Testis (tissue), 3 donors: ENCODE measurements around the gene TLK1. TPM values are rescaled to one million over a fixed set of nuclear protein-coding genes. Genes with fewer than 3 reads are reported as not detected.

Experiments used
- DNase-seq: peaks from one replicate; pipeline ENCODE4 v3.0.0-alpha.2; 2019
- H3K27ac ChIP-seq, 2 donors: fragments of 200-600 bp; sonication (generic); one replicate each; pipeline ENCODE4 v1.5.1; 2019
- H3K27me3 ChIP-seq: fragments of 200-600 bp; sonication (generic); one replicate; pipeline ENCODE4 v1.5.1; 2019
- H3K36me3 ChIP-seq: fragments of 200-600 bp; sonication (generic); one replicate; pipeline ENCODE4 v1.5.1; 2017; ENCODE audit warnings: low read depth; ENCODE audit errors: missing control alignments
- H3K4me1 ChIP-seq: fragments of 200-600 bp; sonication (generic); one replicate; pipeline ENCODE4 v1.5.1; 2019
- H3K4me3 ChIP-seq, 2 donors: fragments of 200-600 bp; sonication (generic); one replicate each; pipeline ENCODE4 v1.5.1; 2017 to 2019
- H3K9me3 ChIP-seq: fragments of 200-600 bp; sonication (generic); one replicate; pipeline ENCODE4 v1.5.1; 2017
- CTCF ChIP-seq, 3 experiments: fragments of 450-650 bp in 2 of 3; fragments of 200-600 bp in 1 of 3; sonication (generic) in 1 of 3; IDR thresholded peaks; one replicate each; pipeline ENCODE4 v1.5.1; 2016 to 2019; ENCODE audit warnings: antibody characterized with exemption in 3 of 3, mild to moderate bottlenecking in 2 of 3, moderate library complexity in 1 of 3
- POLR2A ChIP-seq: fragments of 450-650 bp; IDR thresholded peaks from one replicate; pipeline ENCODE4 v1.6.1; 2017; ENCODE audit warnings: antibody characterized with exemption, mild to moderate bottlenecking, moderate library complexity
- WGBS, 2 donors: methylation state at CpG; one replicate each; pipeline ENCODE4 v1.1.5; 2018; 5-methylcytosine and 5-hydroxymethylcytosine counted together
- intact Hi-C: fragments of 100-400 bp; cut with DNase I; formaldehyde crosslinking; loops from one replicate; pipeline ENCODE4 v1.15.1; 2023; ENCODE audit warnings: low total_unique reads
- polyA plus RNA-seq: library from polyadenylated mRNA; stranded (reverse); fragments of 350-450 nt; fragmentation: Illumina TruSeq; extraction: RNeasy Lipid Tissue Mini Kit (QIAGEN cat#74804); gene quantifications from one replicate; pipeline ENCODE4 v1.2.3, GENCODE V29; 2014; ENCODE audit warnings: low read depth, low replicate concordance; ENCODE audit not compliant: insufficient read depth
- total RNA-seq, 2 donors: library from RNA; depleted of rRNA; stranded (reverse); fragments of >200 nt; gene quantifications; one replicate each; pipeline ENCODE4 v1.2.3, GENCODE V29; 2016

Gene TLK1
- total and polyA plus RNA-seq, 3 donors from 2014 or later: 36.8 to 112 (median 110) TPM

GRCh38 chr2:171086352-171087290 lies 74.1 kb downstream of the TLK1 start:
- DNase-seq: peak; percentile 45
- intact Hi-C loops: no loop called here
- WGBS, 2 donors: 65 to 68% methylated on average over 13 of the region's 13 CpGs
- Histone ChIP-seq H3K4me1 (peaks cover 5% of the 10 kb centered on the region), H3K9me3 (no peaks in the 10 kb centered on the region), H3K27ac (peak overlapping the region in 1 of 2 donors; percentile 42), H3K36me3 (no peaks in the 10 kb centered on the region), H3K27me3 (no peaks in the 10 kb centered on the region), H3K4me3 (no peak overlapping the region)
- TF ChIP-seq CTCF (IDR thresholded peaks at IDR 0.05) (peak in 1 of 3 experiments; percentile 12), POLR2A (no peak)

DNA sequence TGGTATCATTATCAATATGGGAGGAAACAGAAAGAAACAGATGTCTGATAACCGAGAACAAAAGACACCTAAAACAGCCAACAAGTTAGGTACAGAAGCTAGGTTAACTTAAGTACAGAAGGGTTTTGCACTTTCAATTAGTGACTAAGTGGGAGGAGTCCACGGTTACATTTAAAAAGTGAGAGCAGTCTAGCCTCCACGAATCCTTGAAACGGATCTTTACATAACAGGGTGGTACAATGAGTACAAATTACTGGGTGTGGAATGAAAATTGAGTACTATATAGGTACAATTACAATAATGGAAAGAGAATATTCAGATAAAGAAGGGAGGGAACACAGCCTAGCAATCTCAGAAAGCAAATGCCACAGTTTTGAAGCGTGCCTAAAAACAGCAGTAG lies 76.6 kb downstream of the TLK1 start:
- H3K27me3 ChIP-seq: no peaks in the 10 kb centered on the region
- H3K4me3 ChIP-seq: no peak overlapping the region
- 61 to 62% methylated on average over 5 of the region's 5 CpGs for WGBS, 2 donors
- H3K4me1 ChIP-seq: peaks cover 5% of the 10 kb centered on the region
- no peak for DNase-seq
- intact Hi-C loops: no loop called here
- TF ChIP-seq CTCF (IDR thresholded peaks at IDR 0.05) (no peak), POLR2A (no peak)
- H3K9me3 ChIP-seq: no peaks in the 10 kb centered on the region
- H3K36me3 ChIP-seq: no peaks in the 10 kb centered on the region
- H3K27ac ChIP-seq: no peak overlapping the region

DNA sequence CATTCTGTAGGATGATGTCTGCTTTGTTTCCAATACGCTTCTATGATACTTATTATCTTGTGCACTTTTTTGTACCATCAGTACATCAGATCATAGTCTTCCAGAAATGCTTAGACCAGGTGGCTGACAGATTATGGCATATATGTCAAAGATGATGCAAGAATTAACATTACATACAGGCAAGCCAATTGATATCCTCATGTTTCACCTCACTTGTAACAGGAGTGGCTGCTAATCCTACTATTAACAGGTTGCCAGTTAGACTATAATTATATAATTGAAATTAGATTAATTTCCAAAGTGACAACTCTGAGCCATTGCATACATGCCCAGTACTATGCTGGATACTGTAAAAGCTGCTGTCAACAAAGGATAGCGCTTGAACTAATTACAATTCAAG lies 77.2 kb downstream of the TLK1 start:
- H3K4me3 ChIP-seq: no peak overlapping the region
- intact Hi-C loops: no loop called here
- no peak overlapping the region for H3K27ac ChIP-seq
- H3K36me3 ChIP-seq: no peaks in the 10 kb centered on the region
- peaks cover 5% of the 10 kb centered on the region for H3K4me1 ChIP-seq
- no peak for TF ChIP-seq POLR2A
- no peak for TF ChIP-seq CTCF (IDR thresholded peaks at IDR 0.05)
- H3K27me3 ChIP-seq: no peaks in the 10 kb centered on the region
- DNase-seq: no peak
- 76 to 77% methylated on average over 2 of the region's 2 CpGs for WGBS, 2 donors
- no peaks in the 10 kb centered on the region for H3K9me3 ChIP-seq

GRCh38 chr2:171081649-171082111 lies 79.0 kb downstream of the TLK1 start:
- H3K4me3 ChIP-seq: no peak overlapping the region
- peaks cover 5% of the 10 kb centered on the region for H3K4me1 ChIP-seq
- no peaks in the 10 kb centered on the region for H3K27me3 ChIP-seq
- no peak for TF ChIP-seq POLR2A
- no peak for TF ChIP-seq CTCF (IDR thresholded peaks at IDR 0.05)
- intact Hi-C loops: no loop called here
- DNase-seq: no peak
- no peaks in the 10 kb centered on the region for H3K36me3 ChIP-seq
- no peaks in the 10 kb centered on the region for H3K9me3 ChIP-seq
- H3K27ac ChIP-seq: no peak overlapping the region
- WGBS, 2 donors: 71 to 83% methylated on average over 3 of the region's 3 CpGs
